Hepatocyte (in vitro differentiated cells): ENCODE results near the gene CKAP5.

Source experiments
- CTCF ChIP-seq: fragments of 200-600 bp; sonication (generic); IDR thresholded peaks from 2 replicates; pipeline ENCODE4 v1.5.1; 2016; ENCODE audit warnings: antibody characterized with exemption, mild to moderate bottlenecking; ENCODE audit not compliant: poor library complexity
- EZH2 ChIP-seq: fragments of 200-600 bp; sonication (generic); IDR thresholded peaks from 2 replicates; pipeline ENCODE4 v1.6.1; 2016; ENCODE audit warnings: antibody characterized with exemption, mild to moderate bottlenecking, borderline replicate concordance

GRCh38 chr11:46694607-46695006, 151.5 kb downstream of the CKAP5 start:
- no peak for TF ChIP-seq CTCF
- TF ChIP-seq EZH2: no peak
